ENCODE measurements around the gene HPS4.

The HPS4 gene

GRCh38 chr22:26494506-26494905 lies 10.9 kb upstream of the HPS4 start:
- DNase-seq: no peak

GRCh38 chr22:26492220-26492619 lies 8.6 kb upstream of the HPS4 start:
- DNase-seq: no peak

DNA sequence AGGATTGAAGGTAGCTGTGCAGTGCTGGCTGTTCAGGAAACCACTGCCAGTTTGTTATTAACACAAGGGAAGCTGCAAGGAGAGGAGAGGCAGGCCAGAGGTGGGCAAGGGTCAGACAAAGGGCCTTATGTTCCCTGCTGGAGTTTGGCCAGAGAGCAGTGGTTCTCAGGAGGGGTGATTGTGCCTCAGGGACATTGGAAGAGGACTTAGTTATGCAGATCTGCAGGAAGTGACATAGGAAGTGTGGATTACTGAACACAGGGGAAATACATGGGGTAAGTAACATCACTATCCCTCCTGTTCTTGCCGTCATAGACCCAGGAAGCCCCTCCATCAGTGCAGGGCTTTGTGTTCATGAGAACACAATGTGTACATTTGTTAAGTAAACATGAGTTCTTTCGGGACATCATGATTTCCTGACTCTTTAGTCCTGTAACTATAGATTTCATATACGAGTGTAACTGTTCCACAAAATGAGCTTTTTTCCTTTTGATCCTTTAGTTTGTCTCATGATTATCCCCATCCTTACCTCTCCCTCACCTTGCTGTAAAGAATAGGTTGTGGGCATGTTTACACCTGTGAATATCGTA lies 6.0 kb upstream of the HPS4 start:
- DNase-seq: no peak

DNA sequence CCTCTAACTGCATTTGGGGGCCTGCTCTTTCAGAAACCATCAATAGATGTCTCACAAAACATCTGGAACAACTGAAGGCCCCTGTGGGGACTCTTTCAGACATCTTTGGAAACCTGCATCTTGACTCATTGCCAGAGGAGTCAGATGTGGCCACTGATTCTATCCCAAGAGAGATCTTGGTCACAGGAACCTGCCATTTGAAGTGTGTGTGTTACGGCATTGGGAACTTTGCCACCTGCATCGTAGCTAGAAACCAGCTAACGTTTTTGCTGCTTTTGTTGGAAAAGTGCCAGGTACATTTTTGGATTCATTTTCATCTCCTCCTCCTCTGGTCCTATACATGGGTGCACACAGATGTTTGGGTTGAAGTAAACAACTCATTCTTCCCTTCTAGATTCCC lies 4.4 kb upstream of the HPS4 start:
- DNase-seq: no peak

DNA sequence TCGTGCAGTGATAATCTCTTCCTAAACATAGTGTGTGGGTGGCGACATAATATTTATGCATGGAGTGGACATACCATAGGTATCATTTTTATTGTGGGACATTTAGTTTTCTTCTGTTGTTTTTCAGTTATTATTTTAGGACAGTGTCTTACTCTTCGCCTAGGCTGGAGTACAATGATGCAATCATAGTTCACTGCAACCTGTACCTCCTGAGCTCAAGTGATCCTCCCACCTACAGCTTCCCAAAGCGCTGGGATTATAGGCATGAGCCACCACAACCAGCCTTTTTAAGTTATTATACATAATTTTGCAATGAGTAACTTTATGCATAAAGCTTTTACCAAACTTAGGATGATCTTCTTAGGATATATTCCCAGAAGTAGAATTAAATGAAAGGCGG lies 2.8 kb upstream of the HPS4 start:
- DNase-seq: no peak

DNA sequence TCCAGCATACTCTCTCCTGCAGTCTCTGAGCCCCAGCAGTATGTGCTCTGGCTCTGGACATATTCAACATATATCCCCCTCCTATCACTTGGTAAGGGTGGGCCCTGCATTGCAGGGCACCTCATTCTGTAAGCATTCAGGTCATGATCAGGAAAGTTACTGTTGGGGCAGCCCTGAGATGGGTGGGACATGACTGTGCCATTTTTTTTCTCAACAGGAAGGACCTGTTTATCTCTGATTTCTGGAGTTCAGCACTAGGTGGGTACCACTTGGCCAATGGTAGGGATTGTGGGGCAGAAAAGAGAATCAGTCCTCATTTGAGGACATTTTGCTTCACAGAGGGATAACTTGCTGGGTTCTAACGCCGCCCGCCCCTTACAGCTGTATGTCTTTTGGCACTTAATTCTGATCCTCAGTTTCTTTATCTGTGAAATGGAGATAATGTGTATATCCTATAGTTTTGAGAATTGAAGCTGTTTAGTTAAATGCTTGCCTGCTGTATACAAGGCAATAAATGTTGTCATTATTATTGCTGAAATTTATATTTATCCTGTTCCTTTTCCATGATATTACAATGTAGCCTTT lies 2.3 kb upstream of the HPS4 start:
- no peak for DNase-seq

GRCh38 chr22:26485013-26485412 lies 1.4 kb upstream of the HPS4 start:
- DNase-seq: no peak

DNA sequence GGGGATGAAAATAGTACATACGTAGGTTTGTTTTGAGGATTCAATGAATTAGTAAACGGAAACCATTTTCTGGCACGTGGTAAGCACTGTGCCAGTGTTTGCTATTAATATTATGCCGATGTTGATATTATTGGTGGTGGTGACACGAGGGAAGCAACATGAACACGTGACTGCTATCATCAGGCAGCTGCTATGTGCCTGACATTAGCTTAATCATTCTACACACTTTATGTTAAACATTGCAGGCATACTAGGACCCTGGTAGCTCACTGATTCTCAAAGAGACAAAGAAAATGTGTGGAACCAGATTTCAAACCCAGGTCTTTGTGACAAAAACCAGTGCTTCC lies 750 bp upstream of the HPS4 start:
- no peak for DNase-seq

DNA sequence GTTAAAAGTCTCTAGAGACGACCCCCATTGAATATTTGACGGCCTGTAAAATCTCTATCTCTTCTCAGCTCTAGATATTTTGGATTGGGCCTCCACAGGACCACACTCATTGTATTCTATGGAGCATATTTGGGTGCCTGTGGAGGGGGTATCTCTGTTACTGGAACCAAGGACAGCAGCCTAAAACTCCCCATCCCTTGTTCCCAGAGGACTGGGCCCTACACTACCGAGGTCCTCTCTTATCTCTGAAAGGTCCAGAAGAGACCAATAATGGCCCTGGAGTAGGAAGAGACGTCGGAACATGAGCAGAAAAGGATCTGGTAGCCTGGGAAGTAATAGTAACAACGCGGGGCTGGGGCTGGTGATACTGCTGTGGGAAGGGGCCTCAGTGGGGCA lies 542 bp downstream of the HPS4 start:
- no peak for DNase-seq

- DNase-seq: no peak
Measured at GRCh38 chr22:26482161-26482560, 1.4 kb downstream of the HPS4 start.

- no peak for DNase-seq
Measured at GRCh38 chr22:26481694-26482093, 1.9 kb downstream of the HPS4 start.

- no peak for DNase-seq
Measured at GRCh38 chr22:26481112-26481693, 2.4 kb downstream of the HPS4 start.

- no peak for DNase-seq
Measured at GRCh38 chr22:26480611-26480932, 3.0 kb downstream of the HPS4 start.

- peak; percentile 41 for DNase-seq
Measured at GRCh38 chr22:26479792-26480610, 3.6 kb downstream of the HPS4 start.

DNA sequence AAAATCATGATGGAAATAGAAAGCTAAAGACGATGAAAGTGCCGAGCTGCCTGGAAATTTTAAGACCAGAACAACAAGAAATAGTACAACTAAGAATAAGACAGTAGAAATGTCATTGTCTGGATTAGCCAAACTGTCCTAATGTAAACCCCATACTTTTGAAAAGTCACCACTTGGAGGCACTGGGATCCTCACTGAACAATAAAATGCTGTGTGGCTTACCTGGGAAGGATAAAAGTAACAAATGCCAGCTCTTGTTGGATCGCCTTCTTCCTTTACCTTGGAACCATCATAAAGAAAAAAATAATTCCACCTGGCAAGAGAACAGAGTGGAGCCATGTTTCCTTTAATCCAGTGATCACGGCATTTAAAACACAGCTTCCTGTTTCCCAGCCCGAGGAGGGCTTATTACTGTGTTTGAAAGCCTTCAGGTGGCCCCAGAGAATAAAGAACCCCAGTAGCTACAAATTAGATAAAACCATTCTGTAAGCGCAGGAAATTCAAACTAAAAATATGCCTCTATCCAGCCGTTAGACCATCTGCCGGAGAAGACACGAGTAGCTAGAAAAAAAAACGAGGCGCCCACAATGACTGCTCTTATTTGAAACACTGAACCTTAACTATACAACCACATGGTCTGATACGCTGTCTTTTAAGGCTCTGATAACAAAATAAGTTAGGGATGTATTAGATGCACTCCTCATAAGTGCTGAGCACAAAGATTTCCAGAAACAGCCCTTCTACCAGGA lies 4.4 kb downstream of the HPS4 start:
- no peak for DNase-seq

- DNase-seq: no peak
Measured at GRCh38 chr22:26477341-26477731, 6.2 kb downstream of the HPS4 start.

GRCh38 chr22:26476705-26477340 lies 6.8 kb downstream of the HPS4 start:
- no peak for DNase-seq

- DNase-seq: no peak
Measured at GRCh38 chr22:26474682-26475081, 8.9 kb downstream of the HPS4 start.

DNA sequence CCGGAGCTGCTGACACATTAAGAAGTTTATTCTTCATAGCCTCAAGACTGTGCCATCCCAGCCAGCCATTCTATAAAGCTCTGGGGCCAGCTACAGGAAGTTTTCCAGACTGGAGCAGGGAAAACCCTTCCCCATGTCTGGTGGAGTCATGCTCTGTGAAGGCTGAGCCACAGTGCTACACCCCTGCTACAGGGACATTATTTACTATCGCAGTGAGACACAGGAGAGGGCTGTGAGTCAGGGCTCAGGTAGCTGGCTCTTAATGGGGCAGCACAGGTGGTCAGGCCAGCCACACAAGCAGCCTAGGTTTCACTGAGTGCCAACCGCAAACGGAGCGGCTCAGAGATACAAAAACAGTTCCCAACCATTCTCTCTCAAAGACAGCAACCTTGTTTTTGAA lies 12.1 kb downstream of the HPS4 start:
- no peak for DNase-seq

GRCh38 chr22:26470807-26471206 lies 12.8 kb downstream of the HPS4 start:
- no peak for DNase-seq

GRCh38 chr22:26466196-26466595 lies 17.4 kb downstream of the HPS4 start:
- no peak for DNase-seq

GRCh38 chr22:26464312-26464711 lies 19.3 kb downstream of the HPS4 start:
- DNase-seq: no peak

DNA sequence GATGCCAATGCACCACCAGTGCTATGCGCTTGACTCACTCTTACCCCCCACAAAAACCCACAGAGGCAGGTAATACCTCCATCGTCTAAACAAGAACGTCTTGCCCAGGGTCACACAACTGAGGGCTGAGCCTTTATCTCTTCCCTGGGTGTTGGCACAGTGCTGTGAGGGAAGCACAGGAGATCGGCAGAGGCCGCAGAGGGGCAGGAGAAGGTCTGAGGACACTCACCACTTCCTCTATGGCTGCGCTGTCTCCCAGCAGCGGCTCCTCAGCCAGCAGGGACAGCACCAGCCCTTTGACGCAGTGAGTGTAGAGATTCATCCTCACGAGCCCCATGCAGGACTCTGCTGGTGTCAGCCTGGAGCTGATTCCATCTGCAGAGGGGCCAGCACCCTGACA lies 19.9 kb downstream of the HPS4 start:
- DNase-seq: no peak

Data from NCI-H2029 treated with DMSO at 0.1 percent for 48 hours (cell line).